ENCODE measurements around the gene XRCC1. TPM values are rescaled to one million over a fixed set of nuclear protein-coding genes. Genes with fewer than 3 reads are reported as not detected.

The XRCC1 gene
- total RNA-seq, 1 donor from 2014 or later: 14.6 TPM

- no peak overlapping the region for H3K27ac Mint-ChIP-seq (ENCODE audit: unreplicated experiment)
- Histone ChIP-seq H3K4me3 (ENCODE audit: insufficient read depth, low read depth, low read length) (no peak overlapping the region), H3K27ac (ENCODE audit: low read depth, low read length) (no peak overlapping the region), H3K9ac (ENCODE audit: low read length) (no peak overlapping the region), H4K20me1 (ENCODE audit: insufficient read depth, low read length) (peaks cover 8% of the 10 kb centered on the region), H2AFZ (ENCODE audit: low read depth, low read length) (no peak overlapping the region), H3K36me3 (ENCODE audit: insufficient read depth, low read length) (peaks cover 9% of the 10 kb centered on the region), H3K79me2 (ENCODE audit: insufficient read depth, low read length) (no peaks in the 10 kb centered on the region), H3K27me3 (ENCODE audit: insufficient read depth, low read length) (no peaks in the 10 kb centered on the region), H3K4me2 (ENCODE audit: low read length) (no peak overlapping the region), H3K9me3 (ENCODE audit: insufficient read depth, low read depth, low read length) (no peaks in the 10 kb centered on the region), H3K4me1 (ENCODE audit: insufficient read depth, low read length) (no peaks in the 10 kb centered on the region)
- DNase-seq (ENCODE audit: low read depth) (peak; percentile 40), FAIRE-seq (no peak)
- H3K4me1 Mint-ChIP-seq (ENCODE audit: low read depth, unreplicated experiment): no peaks in the 10 kb centered on the region
- H3K36me3 Mint-ChIP-seq (ENCODE audit: low read depth, unreplicated experiment): peaks cover 11% of the 10 kb centered on the region
- H3K4me3 Mint-ChIP-seq (ENCODE audit: unreplicated experiment): no peak overlapping the region
- no peaks in the 10 kb centered on the region for H3K9me3 Mint-ChIP-seq (ENCODE audit: unreplicated experiment)
- TF ChIP-seq EZH2 (IDR thresholded peaks at IDR 0.05; ENCODE audit: insufficient read depth, low read length): no peak
- peak; percentile 89 for TF ChIP-seq CTCF (IDR thresholded peaks at IDR 0.05; ENCODE audit: insufficient read depth, low read depth, low read length)
- no peaks in the 10 kb centered on the region for H3K27me3 Mint-ChIP-seq (ENCODE audit: low read depth, unreplicated experiment)
These were observed 20.0 kb downstream of the XRCC1 start for GRCh38 chr19:43555185-43555770.

- peaks cover 9% of the 10 kb centered on the region for H3K36me3 ChIP-seq (ENCODE audit: insufficient read depth, low read length)
- no peak overlapping the region for H3K27ac ChIP-seq (ENCODE audit: low read depth, low read length)
- H3K4me1 Mint-ChIP-seq (ENCODE audit: low read depth, unreplicated experiment): no peaks in the 10 kb centered on the region
- peaks cover 16% of the 10 kb centered on the region for H3K36me3 Mint-ChIP-seq (ENCODE audit: low read depth, unreplicated experiment)
- H3K4me3 ChIP-seq (ENCODE audit: insufficient read depth, low read depth, low read length): no peak overlapping the region
- H3K27ac Mint-ChIP-seq (ENCODE audit: unreplicated experiment): no peak overlapping the region
- no peak for TF ChIP-seq EZH2 (IDR thresholded peaks at IDR 0.05; ENCODE audit: insufficient read depth, low read length)
- TF ChIP-seq CTCF (IDR thresholded peaks at IDR 0.05; ENCODE audit: insufficient read depth, low read depth, low read length): no peak
- H3K4me1 ChIP-seq (ENCODE audit: insufficient read depth, low read length): no peaks in the 10 kb centered on the region
- no peaks in the 10 kb centered on the region for H3K27me3 Mint-ChIP-seq (ENCODE audit: low read depth, unreplicated experiment)
- no peaks in the 10 kb centered on the region for H3K79me2 ChIP-seq (ENCODE audit: insufficient read depth, low read length)
- H3K4me2 ChIP-seq (ENCODE audit: low read length): no peak overlapping the region
- H3K9me3 ChIP-seq (ENCODE audit: insufficient read depth, low read depth, low read length): no peaks in the 10 kb centered on the region
- H3K27me3 ChIP-seq (ENCODE audit: insufficient read depth, low read length): no peaks in the 10 kb centered on the region
- no peak overlapping the region for H3K4me3 Mint-ChIP-seq (ENCODE audit: unreplicated experiment)
- H2AFZ ChIP-seq (ENCODE audit: low read depth, low read length): no peak overlapping the region
- no peak overlapping the region for H3K9ac ChIP-seq (ENCODE audit: low read length)
- FAIRE-seq: no peak
- no peak for DNase-seq (ENCODE audit: low read depth)
- no peaks in the 10 kb centered on the region for H3K9me3 Mint-ChIP-seq (ENCODE audit: unreplicated experiment)
- H4K20me1 ChIP-seq (ENCODE audit: insufficient read depth, low read length): peaks cover 8% of the 10 kb centered on the region
These were observed 20.9 kb downstream of the XRCC1 start for GRCh38 chr19:43554317-43554895.

GRCh38 chr19:43553656-43554055, 21.7 kb downstream of the XRCC1 start:
- H3K27me3 Mint-ChIP-seq (ENCODE audit: low read depth, unreplicated experiment): no peaks in the 10 kb centered on the region
- H3K4me2 ChIP-seq (ENCODE audit: low read length): no peak overlapping the region
- H3K4me3 Mint-ChIP-seq (ENCODE audit: unreplicated experiment): no peak overlapping the region
- H3K36me3 ChIP-seq (ENCODE audit: insufficient read depth, low read length): peaks cover 9% of the 10 kb centered on the region
- no peaks in the 10 kb centered on the region for H3K79me2 ChIP-seq (ENCODE audit: insufficient read depth, low read length)
- H4K20me1 ChIP-seq (ENCODE audit: insufficient read depth, low read length): peaks cover 8% of the 10 kb centered on the region
- no peak overlapping the region for H2AFZ ChIP-seq (ENCODE audit: low read depth, low read length)
- H3K9ac ChIP-seq (ENCODE audit: low read length): no peak overlapping the region
- no peak overlapping the region for H3K27ac Mint-ChIP-seq (ENCODE audit: unreplicated experiment)
- FAIRE-seq (no peak), DNase-seq (ENCODE audit: low read depth) (no peak)
- no peak overlapping the region for H3K27ac ChIP-seq (ENCODE audit: low read depth, low read length)
- TF ChIP-seq EZH2 (IDR thresholded peaks at IDR 0.05; ENCODE audit: insufficient read depth, low read length): no peak
- no peak for TF ChIP-seq CTCF (IDR thresholded peaks at IDR 0.05; ENCODE audit: insufficient read depth, low read depth, low read length)
- H3K27me3 ChIP-seq (ENCODE audit: insufficient read depth, low read length): no peaks in the 10 kb centered on the region
- H3K4me3 ChIP-seq (ENCODE audit: insufficient read depth, low read depth, low read length): no peak overlapping the region
- no peaks in the 10 kb centered on the region for H3K4me1 Mint-ChIP-seq (ENCODE audit: low read depth, unreplicated experiment)
- H3K36me3 Mint-ChIP-seq (ENCODE audit: low read depth, unreplicated experiment): peaks cover 19% of the 10 kb centered on the region
- no peaks in the 10 kb centered on the region for H3K9me3 ChIP-seq (ENCODE audit: insufficient read depth, low read depth, low read length)
- H3K9me3 Mint-ChIP-seq (ENCODE audit: unreplicated experiment): no peaks in the 10 kb centered on the region
- no peaks in the 10 kb centered on the region for H3K4me1 ChIP-seq (ENCODE audit: insufficient read depth, low read length)
